Cardiac muscle cell (in vitro differentiated cells and primary cell): ENCODE results near the gene FAM168A. TPM values are rescaled to one million over a fixed set of nuclear protein-coding genes. Genes with fewer than 3 reads are reported as not detected.

Experiments
- DNase-seq, 2 donors: peaks; one replicate each; pipeline versions ENCODE4 v3.0.0 to v3.0.0-alpha.2; 2010 to 2017; ENCODE audit warnings: low read depth in 1 of 2, low spot score in 1 of 2
- H3K27ac ChIP-seq: fragments of 200-600 bp; sonication (generic); 2 replicates; pipeline ENCODE4 v1.5.1; 2016
- H3K27me3 ChIP-seq: fragments of 200-600 bp; sonication (generic); 2 replicates; pipeline ENCODE4 v1.6.0; 2016; ENCODE audit warnings: control low read depth
- H3K36me3 ChIP-seq: fragments of 200-600 bp; sonication (generic); 2 replicates; pipeline ENCODE4 v1.5.1; 2016; ENCODE audit warnings: control low read depth
- H3K4me1 ChIP-seq: fragments of 200-600 bp; sonication (generic); 2 replicates; pipeline ENCODE4 v1.8.1; 2017; ENCODE audit warnings: low read depth, mild to moderate bottlenecking, mixed run types
- H3K4me3 ChIP-seq: fragments of 200-600 bp; sonication (generic); 2 replicates; pipeline ENCODE4 v1.5.1; 2016; ENCODE audit warnings: mild to moderate bottlenecking
- H3K9me3 ChIP-seq: fragments of 200-600 bp; sonication (generic); 2 replicates; pipeline ENCODE4 v1.5.1; 2017; ENCODE audit warnings: low read depth, mild to moderate bottlenecking, control low read depth
- CTCF ChIP-seq: IDR thresholded peaks from 2 replicates; pipeline ENCODE4 v1.5.1; 2012; ENCODE audit warnings: low read depth, mild to moderate bottlenecking, low read length
- polyA plus RNA-seq: library from polyadenylated mRNA; unstranded; fragments of >200 nt; fragmentation: Nextera tagmentation; extraction: Ambion mirVana; gene quantifications from 2 replicates; pipeline ENCODE4 v1.2.1, GENCODE V29; 2016
- total RNA-seq: library from RNA; depleted of rRNA; stranded (reverse); fragments of >200 nt; gene quantifications from 2 replicates; pipeline ENCODE4 v1.2.3, GENCODE V29; 2016

The FAM168A gene
- total and polyA plus RNA-seq, 2 experiments from 2014 or later = 9.7 to 32.4 TPM

GRCh38 chr11:73390601-73391565 is 207.0 kb downstream of the FAM168A start:
- H3K4me1 ChIP-seq = peaks cover 18% of the 10 kb centered on the region
- no peak for DNase-seq
- no peak overlapping the region for H3K27ac ChIP-seq
- no peaks in the 10 kb centered on the region for H3K36me3 ChIP-seq
- no peaks in the 10 kb centered on the region for H3K9me3 ChIP-seq
- no peak for TF ChIP-seq CTCF
- no peak overlapping the region for H3K4me3 ChIP-seq
- no peaks in the 10 kb centered on the region for H3K27me3 ChIP-seq

- H3K36me3 ChIP-seq = no peaks in the 10 kb centered on the region
- no peak for DNase-seq
- peaks cover 21% of the 10 kb centered on the region for H3K4me1 ChIP-seq
- no peak overlapping the region for H3K27ac ChIP-seq
- no peak for TF ChIP-seq CTCF
- H3K4me3 ChIP-seq = no peak overlapping the region
- H3K27me3 ChIP-seq = no peaks in the 10 kb centered on the region
- H3K9me3 ChIP-seq = no peaks in the 10 kb centered on the region
Measured at GRCh38 chr11:73389916-73390315, 208.0 kb downstream of the FAM168A start.

- Histone ChIP-seq H3K4me3 (no peak overlapping the region), H3K27me3 (no peaks in the 10 kb centered on the region), H3K36me3 (no peaks in the 10 kb centered on the region), H3K9me3 (no peaks in the 10 kb centered on the region), H3K4me1 (peaks cover 21% of the 10 kb centered on the region), H3K27ac (no peak overlapping the region)
- DNase-seq = no peak
- no peak for TF ChIP-seq CTCF
Measured at GRCh38 chr11:73389134-73389525, 208.8 kb downstream of the FAM168A start.

DNA sequence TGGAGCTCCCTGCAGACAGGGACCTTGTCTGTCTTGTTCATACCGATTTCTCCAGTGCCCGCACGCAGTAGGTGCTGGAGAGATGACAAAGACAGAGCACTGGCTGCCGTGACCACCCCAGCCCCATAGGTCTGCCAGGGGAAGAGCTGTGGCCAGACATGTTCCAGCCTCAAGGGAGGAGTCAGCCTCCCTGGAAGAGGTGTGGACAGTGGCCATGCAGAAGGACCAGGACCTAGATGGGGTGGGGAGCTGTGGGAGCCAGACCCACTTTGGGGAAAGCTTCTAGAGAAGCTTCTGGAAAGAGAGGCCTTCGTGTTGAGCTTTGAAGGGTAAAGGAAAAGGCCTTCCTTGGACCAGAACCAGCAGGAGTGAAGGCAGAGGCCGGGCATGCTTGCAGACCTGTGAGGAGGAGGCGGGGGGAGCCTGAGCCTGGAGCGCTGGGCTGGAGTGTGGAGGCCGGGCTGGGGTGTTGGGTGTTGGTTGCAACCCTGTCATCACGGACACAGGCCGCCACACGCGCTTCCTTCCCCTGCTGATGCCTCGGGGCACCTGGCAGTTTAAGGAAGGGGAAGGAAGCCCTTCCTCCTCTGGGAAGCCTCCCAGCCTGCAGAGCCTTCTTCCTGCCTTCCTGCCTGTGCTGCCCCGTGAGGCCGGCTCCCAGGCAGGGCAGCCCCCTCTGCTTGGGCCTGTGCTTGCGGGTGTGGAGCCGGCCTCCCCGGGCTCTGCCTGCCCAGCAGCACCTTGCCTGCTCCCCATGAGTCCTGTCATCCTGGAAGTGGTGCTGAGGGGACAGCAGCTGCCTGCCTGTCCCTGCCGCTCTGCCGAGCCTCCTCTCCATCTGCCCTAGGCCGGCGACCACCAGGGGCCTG is 209.4 kb downstream of the FAM168A start:
- no peaks in the 10 kb centered on the region for H3K27me3 ChIP-seq
- peak overlapping the region; percentile 16 for H3K27ac ChIP-seq
- no peak for TF ChIP-seq CTCF
- peaks cover 26% of the 10 kb centered on the region for H3K4me1 ChIP-seq
- no peaks in the 10 kb centered on the region for H3K9me3 ChIP-seq
- DNase-seq = peak in 1 of 2 donors; percentile 40
- H3K36me3 ChIP-seq = no peaks in the 10 kb centered on the region
- no peak overlapping the region for H3K4me3 ChIP-seq

DNA sequence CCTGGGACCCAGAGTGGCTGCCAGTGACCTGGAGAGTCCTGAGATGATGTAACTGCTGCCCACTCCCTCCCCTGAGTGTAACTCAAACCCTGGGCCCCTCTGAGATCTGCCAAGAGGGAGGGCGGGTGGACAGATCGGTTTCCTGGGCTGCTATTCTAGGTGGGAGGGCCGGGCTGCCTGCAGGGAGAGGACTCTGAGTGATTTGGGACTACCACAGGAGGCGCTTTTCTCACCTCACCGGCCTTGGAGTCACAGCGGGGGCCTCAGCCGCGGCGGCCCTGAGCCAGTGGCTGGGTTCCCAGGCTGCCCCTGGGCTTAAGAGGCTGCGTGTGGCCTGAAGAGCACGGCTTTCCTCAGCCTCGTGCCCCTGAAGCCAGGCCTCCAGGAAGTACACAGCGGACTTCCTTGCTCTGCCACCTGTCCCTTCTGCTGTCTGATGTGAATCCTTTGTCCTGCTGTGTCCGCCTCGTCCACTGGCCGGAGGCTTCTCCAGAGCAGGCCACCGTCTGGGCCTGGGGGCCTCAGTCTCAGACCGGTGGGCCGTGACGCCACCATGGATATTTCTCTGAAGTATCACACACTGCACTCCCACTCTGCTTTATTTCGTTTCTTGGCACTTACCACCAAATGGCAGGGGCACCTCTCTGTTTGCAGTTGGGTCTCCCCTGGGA is 210.2 kb downstream of the FAM168A start:
- Histone ChIP-seq H3K27me3 (no peaks in the 10 kb centered on the region), H3K9me3 (no peaks in the 10 kb centered on the region), H3K4me3 (no peak overlapping the region), H3K27ac (peak overlapping the region; percentile 52), H3K36me3 (no peaks in the 10 kb centered on the region), H3K4me1 (peaks cover 33% of the 10 kb centered on the region)
- TF ChIP-seq CTCF = no peak
- DNase-seq = peak in 1 of 2 donors; percentile 59
